Measurements from ENCODE around the gene CACNA1I. TPM values are rescaled to one million over a fixed set of nuclear protein-coding genes. Genes with fewer than 3 reads are reported as not detected.

The CACNA1I gene
- total and polyA plus RNA-seq, 9 donors = 0.02 to 0.23 (median 0.09) TPM; not detected in 1

GRCh38 chr22:39617970-39618757 is 47.6 kb downstream of the CACNA1I start:
- WGBS, 3 donors = 62 to 66% (median 63%) methylated on average over 11 of the region's 11 CpGs
- no peak for DNase-seq

GRCh38 chr22:39618996-39619530 is 48.5 kb downstream of the CACNA1I start:
- intact Hi-C loops (cut with DNase I) = no loop called here
- Histone ChIP-seq H3K9me3 (no peaks in the 10 kb centered on the region), H3K36me3 (no peaks in the 10 kb centered on the region), H3K27ac (no peak overlapping the region), H3K4me3 (no peak overlapping the region), H3K4me1 (ENCODE audit: insufficient read depth) (no peaks in the 10 kb centered on the region), H3K27me3 (no peaks in the 10 kb centered on the region)
- WGBS, 3 donors = 84 to 87% (median 85%) methylated on average over 17 of the region's 17 CpGs
- TF ChIP-seq CTCF (IDR thresholded peaks at IDR 0.05) (no peak), POLR2A (IDR thresholded peaks at IDR 0.05) (no peak), EP300 (IDR thresholded peaks at IDR 0.05) (no peak)
- DNase-seq = no peak

More at GRCh38 chr22:39617970-39618757, 47.6 kb downstream of the CACNA1I start:
- TF ChIP-seq CTCF (IDR thresholded peaks at IDR 0.05) (no peak), EP300 (IDR thresholded peaks at IDR 0.05) (no peak), POLR2A (IDR thresholded peaks at IDR 0.05) (no peak)
- H3K4me3 ChIP-seq = no peak overlapping the region
- no peaks in the 10 kb centered on the region for H3K4me1 ChIP-seq (ENCODE audit: insufficient read depth)
- H3K36me3 ChIP-seq = no peaks in the 10 kb centered on the region
- intact Hi-C loops (cut with DNase I) = no loop called here
- H3K27me3 ChIP-seq = no peaks in the 10 kb centered on the region
- no peaks in the 10 kb centered on the region for H3K9me3 ChIP-seq
- H3K27ac ChIP-seq = no peak overlapping the region

DNA sequence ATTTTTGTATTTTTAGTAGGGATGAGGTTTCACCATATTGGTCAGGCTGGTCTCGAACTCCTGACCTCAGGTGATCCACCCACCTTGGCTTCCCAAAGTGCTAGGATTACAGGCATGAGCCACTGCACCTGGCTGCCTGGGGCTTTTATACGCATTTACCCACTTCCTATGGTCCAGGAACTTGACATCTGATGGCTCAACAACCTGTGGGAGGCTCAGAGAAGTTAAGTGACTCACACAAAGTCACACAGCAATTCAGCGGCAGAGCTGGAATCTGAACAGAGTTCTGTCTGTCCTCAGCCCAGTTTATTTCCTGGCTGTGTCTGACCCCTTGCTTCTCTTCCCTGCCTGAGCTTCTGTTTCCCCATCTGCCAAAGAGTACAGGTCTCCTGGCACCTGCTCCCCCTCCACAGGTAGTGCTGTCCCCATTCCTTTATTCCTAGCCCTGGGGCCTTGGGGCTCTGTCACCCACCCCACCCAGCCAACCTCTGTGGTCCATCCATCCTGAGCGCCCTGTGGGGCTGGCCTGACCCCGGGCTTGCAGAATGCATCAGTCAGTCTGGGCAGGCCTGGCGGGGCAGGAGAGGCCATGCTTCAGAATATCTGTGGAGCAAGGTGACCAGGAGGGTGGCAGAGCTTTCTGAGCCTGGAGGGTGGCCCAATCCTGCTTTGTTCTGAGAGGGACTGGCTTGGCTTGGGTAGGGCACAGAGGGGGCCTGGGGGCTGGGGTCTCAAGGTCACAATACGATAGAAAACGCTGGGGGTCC is 50.6 kb downstream of the CACNA1I start:
- intact Hi-C loops (cut with DNase I) = no loop called here
- H3K27ac ChIP-seq = no peak overlapping the region
- TF ChIP-seq POLR2A (IDR thresholded peaks at IDR 0.05) = no peak
- TF ChIP-seq CTCF (IDR thresholded peaks at IDR 0.05) = no peak
- TF ChIP-seq EP300 (IDR thresholded peaks at IDR 0.05) = no peak

GRCh38 chr22:39621826-39622225 is 51.3 kb downstream of the CACNA1I start:
- intact Hi-C loops (cut with DNase I) = no loop called here

More for the DNA sequence above, 50.6 kb downstream of the CACNA1I start:
- no peaks in the 10 kb centered on the region for H3K36me3 ChIP-seq
- H3K4me3 ChIP-seq = no peak overlapping the region
- no peaks in the 10 kb centered on the region for H3K27me3 ChIP-seq
- no peak for DNase-seq
- no peaks in the 10 kb centered on the region for H3K4me1 ChIP-seq (ENCODE audit: insufficient read depth)
- WGBS, 3 donors = 78 to 83% (median 82%) methylated on average over 8 of the region's 8 CpGs
- no peaks in the 10 kb centered on the region for H3K9me3 ChIP-seq

More at GRCh38 chr22:39621826-39622225, 51.3 kb downstream of the CACNA1I start:
- Histone ChIP-seq H3K9me3 (no peaks in the 10 kb centered on the region), H3K4me1 (ENCODE audit: insufficient read depth) (no peaks in the 10 kb centered on the region), H3K27me3 (no peaks in the 10 kb centered on the region), H3K27ac (no peak overlapping the region), H3K4me3 (no peak overlapping the region), H3K36me3 (no peaks in the 10 kb centered on the region)
- no peak for DNase-seq
- WGBS, 3 donors = 77 to 81% (median 80%) methylated on average over 7 of the region's 7 CpGs
- no peak for TF ChIP-seq CTCF (IDR thresholded peaks at IDR 0.05)
- TF ChIP-seq EP300 (IDR thresholded peaks at IDR 0.05) = no peak
- no peak for TF ChIP-seq POLR2A (IDR thresholded peaks at IDR 0.05)
